Endodermal cell (in vitro differentiated cells): Measurements from ENCODE around the gene PPP1R37. TPM values are rescaled to one million over a fixed set of nuclear protein-coding genes. Genes with fewer than 3 reads are reported as not detected.
A peak's percentile ranks its signal among the peaks of the same experiment; 100 is the strongest.

Experiments used
- DNase-seq: peaks from one replicate; pipeline ENCODE4 v3.0.0-alpha.2; 2017
- H3K27ac ChIP-seq: 2 replicates; pipeline ENCODE4 v1.5.1; 2013; ENCODE audit warnings: mild to moderate bottlenecking, low read depth, low read length, moderate library complexity
- H3K27me3 ChIP-seq: 2 replicates; pipeline ENCODE4 v1.6.1; 2013; ENCODE audit warnings: mild to moderate bottlenecking, low read length, moderate library complexity; ENCODE audit not compliant: insufficient read depth, control insufficient read depth, poor library complexity, severe bottlenecking
- H3K36me3 ChIP-seq: 2 replicates; pipeline ENCODE4 v1.7.0; 2013; ENCODE audit warnings: mild to moderate bottlenecking, low read length, moderate library complexity; ENCODE audit not compliant: control insufficient read depth, insufficient read depth
- H3K4me1 ChIP-seq: one replicate; pipeline ENCODE4 v1.7.0; 2013; ENCODE audit warnings: low read length; ENCODE audit not compliant: control insufficient read depth, insufficient read depth
- H3K4me3 ChIP-seq: 2 replicates; pipeline ENCODE4 v1.5.1; 2013; ENCODE audit warnings: mild to moderate bottlenecking, low read length, moderate library complexity
- H3K9ac ChIP-seq: 2 replicates; pipeline ENCODE4 v1.6.1; 2013; ENCODE audit warnings: mild to moderate bottlenecking, low read length, moderate library complexity; ENCODE audit not compliant: poor library complexity, severe bottlenecking; ENCODE audit errors: extremely low read depth
- H3K9me3 ChIP-seq: 2 replicates; pipeline ENCODE4 v1.6.1; 2013; ENCODE audit warnings: mild to moderate bottlenecking, low read length, moderate library complexity; ENCODE audit not compliant: control insufficient read depth
- H3K27ac Mint-ChIP-seq: 2 replicates; pipeline ENCODE4 v1.8.0; 2020; ENCODE audit warnings: mixed read lengths
- H3K27me3 Mint-ChIP-seq: 2 replicates; pipeline ENCODE4 v1.8.0; 2021; ENCODE audit warnings: mild to moderate bottlenecking, mixed read lengths; ENCODE audit not compliant: insufficient read depth
- H3K36me3 Mint-ChIP-seq: 2 replicates; pipeline ENCODE4 v1.8.0; 2020; ENCODE audit warnings: low read depth, mixed read lengths
- H3K4me1 Mint-ChIP-seq: 2 replicates; pipeline ENCODE4 v1.8.0; 2020; ENCODE audit warnings: mixed read lengths
- H3K4me3 Mint-ChIP-seq: 2 replicates; pipeline ENCODE4 v1.8.0; 2020; ENCODE audit warnings: mild to moderate bottlenecking, moderate library complexity, mixed read lengths
- H3K9me3 Mint-ChIP-seq: 2 replicates; pipeline ENCODE4 v1.8.0; 2020; ENCODE audit warnings: mild to moderate bottlenecking, mixed read lengths
- CTCF ChIP-seq: fragments of 200-600 bp; sonication (generic); conservative IDR thresholded peaks from 2 replicates; pipeline ENCODE4 v1.5.0; 2021; ENCODE audit warnings: antibody characterized with exemption, mild to moderate bottlenecking
- WGBS, 2 experiments: methylation state at CpG; one replicate each; pipeline versions ENCODE4 v1.1.5 to v1.1.7; 2013; ENCODE audit warnings: missing lambda C conversion rate in 2 of 2, mixed read lengths in 1 of 2; ENCODE audit not compliant: insufficient coverage in 1 of 2, insufficient read length in 1 of 2; 5-methylcytosine and 5-hydroxymethylcytosine counted together
- total RNA-seq, 2 donors: library from RNA; stranded (reverse); fragmentation: NEBNext Ultra II Directional in 1 of 2; extraction: Animal tissue kit (Norgen Biotek cat#: 25700) in 1 of 2; gene quantifications; 2 replicates in 1 of 2; 3 replicates in 1 of 2; pipeline ENCODE4 v1.2.1, GENCODE V29; 2021

The PPP1R37 gene
- total RNA-seq, 2 donors from 2014 or later = 23.6 to 32.5 TPM

GRCh38 chr19:45156011-45156630 lies 63.1 kb downstream of the PPP1R37 start:
- no peak for TF ChIP-seq CTCF
- no peak overlapping the region for H3K27ac ChIP-seq
- peaks cover 12% of the 10 kb centered on the region for H3K4me1 ChIP-seq
- Mint-ChIP-seq H3K27me3 (peaks cover 66% of the 10 kb centered on the region), H3K9me3 (peaks cover 4% of the 10 kb centered on the region), H3K36me3 (no peaks in the 10 kb centered on the region), H3K27ac (no peak overlapping the region), H3K4me3 (no peak overlapping the region), H3K4me1 (peaks cover 10% of the 10 kb centered on the region)
- peaks cover 3% of the 10 kb centered on the region for H3K27me3 ChIP-seq
- no peaks in the 10 kb centered on the region for H3K36me3 ChIP-seq
- WGBS, 2 experiments = 84 to 85% methylated on average over 9 to 11 of the region's 11 CpGs
- no peak overlapping the region for H3K4me3 ChIP-seq
- no peaks in the 10 kb centered on the region for H3K9me3 ChIP-seq
- DNase-seq = peak; percentile 85
- no peak overlapping the region for H3K9ac ChIP-seq

DNA sequence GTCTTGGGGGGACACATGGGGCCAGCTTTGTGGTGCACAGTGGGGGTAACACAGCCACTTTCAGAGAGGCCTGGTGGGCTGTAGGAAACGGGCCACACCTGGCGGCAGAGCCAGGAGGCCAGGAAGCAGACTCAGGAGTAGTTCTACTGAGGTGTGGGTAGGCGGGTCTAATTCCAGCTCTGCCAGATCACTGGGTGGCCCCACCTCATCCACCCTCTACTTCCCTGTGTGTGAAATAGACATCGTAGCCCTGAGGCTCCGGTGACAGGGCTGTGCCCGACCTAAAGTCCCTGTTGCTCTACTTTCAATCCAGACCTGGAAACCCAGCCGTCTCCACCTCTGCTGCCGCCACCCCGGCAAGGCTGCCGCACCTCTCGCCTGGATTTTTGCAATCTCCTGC lies 63.8 kb downstream of the PPP1R37 start:
- no peak for DNase-seq
- H3K4me1 ChIP-seq = peaks cover 12% of the 10 kb centered on the region
- H3K27me3 Mint-ChIP-seq = peaks cover 60% of the 10 kb centered on the region
- H3K4me3 Mint-ChIP-seq = no peak overlapping the region
- no peak overlapping the region for H3K9ac ChIP-seq
- WGBS, 2 experiments = 87 to 94% methylated on average over 7 to 11 of the region's 11 CpGs
- peaks cover 10% of the 10 kb centered on the region for H3K4me1 Mint-ChIP-seq
- H3K9me3 ChIP-seq = no peaks in the 10 kb centered on the region
- H3K9me3 Mint-ChIP-seq = peaks cover 4% of the 10 kb centered on the region
- no peak overlapping the region for H3K27ac Mint-ChIP-seq
- H3K27me3 ChIP-seq = peaks cover 3% of the 10 kb centered on the region
- no peaks in the 10 kb centered on the region for H3K36me3 Mint-ChIP-seq
- H3K36me3 ChIP-seq = no peaks in the 10 kb centered on the region
- H3K27ac ChIP-seq = no peak overlapping the region
- no peak overlapping the region for H3K4me3 ChIP-seq
- TF ChIP-seq CTCF = no peak

DNA sequence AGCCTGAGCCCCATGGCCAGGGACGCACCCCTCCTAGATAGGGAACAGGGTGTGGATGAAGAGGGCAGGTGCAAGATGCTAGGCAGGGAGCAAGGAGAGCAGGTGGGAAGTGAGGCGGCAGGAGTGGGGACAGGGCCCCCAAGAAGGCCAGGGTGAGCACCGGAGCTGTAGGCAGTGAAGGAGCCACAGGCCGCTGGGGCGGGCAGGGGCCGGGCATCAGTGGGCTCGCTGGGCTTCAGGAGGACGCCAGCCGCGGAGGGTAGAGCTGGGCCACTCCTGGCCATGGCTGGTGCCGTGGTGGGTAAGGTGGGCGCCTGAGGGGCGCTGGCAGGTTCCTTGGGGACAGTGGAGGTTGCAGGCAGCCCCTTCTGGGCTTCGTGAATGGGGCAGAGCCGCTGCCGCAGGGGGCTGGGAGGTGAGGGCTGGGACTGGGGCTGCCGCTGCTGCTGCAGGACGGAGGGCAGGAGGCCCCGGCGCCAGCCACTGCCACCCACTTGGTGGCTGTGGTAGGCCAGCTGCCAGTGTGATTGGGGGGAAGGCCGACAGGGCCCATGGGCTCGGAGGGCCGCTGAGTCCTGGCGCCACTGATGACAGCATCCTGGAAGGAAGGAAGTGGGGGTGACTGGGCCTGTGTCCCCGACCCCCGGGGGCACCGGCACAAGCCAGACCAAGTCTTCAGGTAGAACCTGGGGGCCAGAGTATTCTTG lies 65.7 kb downstream of the PPP1R37 start:
- no peak for TF ChIP-seq CTCF
- H3K27me3 Mint-ChIP-seq = peaks cover 43% of the 10 kb centered on the region
- no peaks in the 10 kb centered on the region for H3K36me3 ChIP-seq
- H3K27ac Mint-ChIP-seq = no peak overlapping the region
- WGBS, 2 experiments = 93% methylated on average over 18 to 27 of the region's 27 CpGs
- no peak overlapping the region for H3K4me3 Mint-ChIP-seq
- no peak overlapping the region for H3K4me3 ChIP-seq
- H3K36me3 Mint-ChIP-seq = no peaks in the 10 kb centered on the region
- H3K27ac ChIP-seq = no peak overlapping the region
- no peaks in the 10 kb centered on the region for H3K9me3 ChIP-seq
- H3K9me3 Mint-ChIP-seq = no peaks in the 10 kb centered on the region
- peaks cover 12% of the 10 kb centered on the region for H3K4me1 ChIP-seq
- no peak overlapping the region for H3K9ac ChIP-seq
- H3K27me3 ChIP-seq = no peaks in the 10 kb centered on the region
- no peak for DNase-seq
- H3K4me1 Mint-ChIP-seq = peaks cover 10% of the 10 kb centered on the region
